Measurements from ENCODE around the gene RYR2. TPM values are rescaled to one million over a fixed set of nuclear protein-coding genes. Genes with fewer than 3 reads are reported as not detected.
"Not testable (repeated sequence)": the region's sequence is repeated elsewhere in the genome, so short reads cannot be mapped to it uniquely, and the experiment has no call there.

RYR2 gene
- total and polyA plus RNA-seq, 3 donors from 2014 or later: 5.4 to 9.5 (median 9.1) TPM

DNA sequence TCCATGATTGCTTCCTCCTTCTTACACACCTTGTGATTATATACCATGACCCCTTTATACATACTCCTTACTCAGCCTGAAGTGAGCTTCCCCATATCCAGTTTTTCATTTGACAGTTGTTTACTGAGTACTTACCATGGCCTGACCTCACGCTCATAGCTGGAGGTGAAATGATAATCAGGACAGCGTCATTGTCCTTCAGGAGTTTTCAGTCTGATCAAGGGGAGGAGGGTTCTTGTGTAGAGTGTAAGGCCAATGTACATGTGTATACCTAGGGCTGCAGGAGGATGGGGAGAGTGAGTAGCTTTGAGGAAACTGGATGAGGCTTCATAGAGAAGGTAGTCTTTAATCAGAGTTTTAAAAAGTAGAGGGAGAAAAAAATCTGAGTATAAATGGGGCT is 325.8 kb downstream of the RYR2 start:
- no peaks in the 10 kb centered on the region for H3K9me3 ChIP-seq

DNA sequence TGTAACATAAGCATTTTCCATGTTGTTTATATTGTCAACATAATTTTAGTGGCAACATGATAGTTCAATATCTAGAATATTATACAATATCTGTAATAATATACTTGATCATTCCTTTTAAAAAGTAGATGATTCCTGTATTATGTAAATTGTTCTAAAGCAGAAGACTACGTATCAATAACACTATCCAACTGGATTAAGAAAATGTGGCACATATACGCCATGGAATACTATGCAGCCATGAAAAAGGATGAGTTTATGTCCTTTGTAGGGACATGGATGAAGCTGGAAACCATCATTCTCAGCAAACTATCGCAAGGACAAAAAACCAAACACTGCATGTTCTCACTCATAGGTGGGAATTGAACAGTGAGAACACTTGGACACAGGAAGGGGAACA is 329.5 kb downstream of the RYR2 start:
- 77 to 95% methylated on average over 3 of the region's 3 CpGs for WGBS, 2 donors
- H3K27ac ChIP-seq; H3K4me1 ChIP-seq; intact Hi-C loops (cut with DNase I; ENCODE audit: low total_unique reads); H3K9me3 ChIP-seq; DNase-seq; H3K36me3 ChIP-seq (ENCODE audit: low read depth, missing control alignments); H3K27me3 ChIP-seq; H3K4me3 ChIP-seq: not testable (repeated sequence)

More for the DNA sequence above, 325.8 kb downstream of the RYR2 start:
- Histone ChIP-seq H3K36me3 (ENCODE audit: low read depth, missing control alignments) (no peaks in the 10 kb centered on the region), H3K4me1 (no peaks in the 10 kb centered on the region), H3K27me3 (no peaks in the 10 kb centered on the region), H3K4me3 (no peak overlapping the region), H3K27ac (no peak overlapping the region)
- intact Hi-C loops (cut with DNase I; ENCODE audit: low total_unique reads): no loop called here
- no peak for TF ChIP-seq POLR2A (IDR thresholded peaks at IDR 0.05)
- TF ChIP-seq, protein P1, sequence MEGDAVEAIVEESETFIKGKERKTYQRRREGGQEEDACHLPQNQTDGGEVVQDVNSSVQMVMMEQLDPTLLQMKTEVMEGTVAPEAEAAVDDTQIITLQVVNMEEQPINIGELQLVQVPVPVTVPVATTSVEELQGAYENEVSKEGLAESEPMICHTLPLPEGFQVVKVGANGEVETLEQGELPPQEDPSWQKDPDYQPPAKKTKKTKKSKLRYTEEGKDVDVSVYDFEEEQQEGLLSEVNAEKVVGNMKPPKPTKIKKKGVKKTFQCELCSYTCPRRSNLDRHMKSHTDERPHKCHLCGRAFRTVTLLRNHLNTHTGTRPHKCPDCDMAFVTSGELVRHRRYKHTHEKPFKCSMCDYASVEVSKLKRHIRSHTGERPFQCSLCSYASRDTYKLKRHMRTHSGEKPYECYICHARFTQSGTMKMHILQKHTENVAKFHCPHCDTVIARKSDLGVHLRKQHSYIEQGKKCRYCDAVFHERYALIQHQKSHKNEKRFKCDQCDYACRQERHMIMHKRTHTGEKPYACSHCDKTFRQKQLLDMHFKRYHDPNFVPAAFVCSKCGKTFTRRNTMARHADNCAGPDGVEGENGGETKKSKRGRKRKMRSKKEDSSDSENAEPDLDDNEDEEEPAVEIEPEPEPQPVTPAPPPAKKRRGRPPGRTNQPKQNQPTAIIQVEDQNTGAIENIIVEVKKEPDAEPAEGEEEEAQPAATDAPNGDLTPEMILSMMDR (IDR thresholded peaks at IDR 0.05): no peak
- DNase-seq: no peak
- 73 to 81% methylated on average over 2 of the region's 2 CpGs for WGBS, 2 donors

DNA sequence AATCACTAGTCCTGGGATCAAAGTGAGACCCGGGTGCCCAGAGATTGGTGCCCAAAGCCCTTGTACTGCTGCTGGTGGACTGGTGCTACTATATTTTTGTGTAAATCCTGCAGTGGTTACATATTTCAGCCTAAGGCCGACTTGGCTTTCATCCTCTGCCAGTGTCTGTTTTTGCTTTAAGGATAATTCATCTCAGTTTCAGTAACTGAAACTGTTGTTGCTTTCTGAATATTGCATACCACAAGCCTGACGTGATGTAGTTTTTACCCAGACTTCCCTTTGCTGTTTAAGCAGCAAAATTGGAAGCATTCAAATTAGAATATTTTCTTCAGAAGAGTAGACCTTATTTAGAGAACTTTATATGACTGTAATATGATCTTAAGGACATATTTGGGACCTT is 341.8 kb downstream of the RYR2 start:
- H3K4me1 ChIP-seq: no peaks in the 10 kb centered on the region
- DNase-seq: no peak
- no peaks in the 10 kb centered on the region for H3K9me3 ChIP-seq
- no peaks in the 10 kb centered on the region for H3K27me3 ChIP-seq
- TF ChIP-seq POLR2A (IDR thresholded peaks at IDR 0.05): no peak
- TF ChIP-seq, protein P1 (IDR thresholded peaks at IDR 0.05): no peak
- H3K27ac ChIP-seq: no peak overlapping the region
- 45 to 50% methylated on average over 3 of the region's 3 CpGs for WGBS, 2 donors
- no peaks in the 10 kb centered on the region for H3K36me3 ChIP-seq (ENCODE audit: low read depth, missing control alignments)
- intact Hi-C loops (cut with DNase I; ENCODE audit: low total_unique reads): no loop called here
- no peak overlapping the region for H3K4me3 ChIP-seq

DNA sequence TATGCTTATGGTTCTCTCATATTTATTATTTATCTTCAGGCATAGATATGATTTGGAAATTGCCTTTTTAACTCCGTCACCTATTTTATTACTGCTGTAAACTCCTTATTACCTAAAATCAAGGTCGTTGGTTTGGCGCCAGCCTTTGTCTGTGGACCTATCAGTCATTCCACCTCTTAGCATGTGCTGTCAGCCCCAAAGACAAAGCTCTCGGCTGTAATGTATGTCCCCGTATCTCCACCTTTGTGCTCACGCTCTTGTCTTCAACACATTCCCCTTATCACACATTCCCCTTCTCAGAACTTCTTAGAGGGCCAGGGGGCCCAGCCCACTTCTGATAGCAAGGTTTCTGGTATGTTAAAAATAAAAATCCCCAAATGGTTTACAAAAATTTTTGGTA is 342.2 kb downstream of the RYR2 start:
- WGBS, 2 donors: 39 to 46% methylated on average over 6 of the region's 6 CpGs
- H3K36me3 ChIP-seq (ENCODE audit: low read depth, missing control alignments): no peaks in the 10 kb centered on the region
- TF ChIP-seq, protein P1 (IDR thresholded peaks at IDR 0.05): no peak
- no peak for TF ChIP-seq POLR2A (IDR thresholded peaks at IDR 0.05)
- intact Hi-C loops (cut with DNase I; ENCODE audit: low total_unique reads): no loop called here
- no peak overlapping the region for H3K4me3 ChIP-seq
- no peak overlapping the region for H3K27ac ChIP-seq
- no peaks in the 10 kb centered on the region for H3K27me3 ChIP-seq
- no peaks in the 10 kb centered on the region for H3K9me3 ChIP-seq
- no peaks in the 10 kb centered on the region for H3K4me1 ChIP-seq
- DNase-seq: no peak

GRCh38 chr1:237386362-237387143 is 344.6 kb downstream of the RYR2 start:
- 55 to 60% methylated on average over 8 of the region's 8 CpGs for WGBS, 2 donors
- H3K4me1 ChIP-seq: no peaks in the 10 kb centered on the region
- no peaks in the 10 kb centered on the region for H3K27me3 ChIP-seq
- no peak overlapping the region for H3K27ac ChIP-seq
- no peak for DNase-seq
- H3K4me3 ChIP-seq: no peak overlapping the region
- intact Hi-C loops (cut with DNase I; ENCODE audit: low total_unique reads): no loop called here
- no peaks in the 10 kb centered on the region for H3K36me3 ChIP-seq (ENCODE audit: low read depth, missing control alignments)
- no peak for TF ChIP-seq POLR2A (IDR thresholded peaks at IDR 0.05)
- TF ChIP-seq, protein P1 (IDR thresholded peaks at IDR 0.05): peak; percentile 25 to 57 (median 55)
- H3K9me3 ChIP-seq: no peaks in the 10 kb centered on the region
